HepG2 (cell line): ENCODE results near the gene CAMTA1. TPM values are rescaled to one million over a fixed set of nuclear protein-coding genes. Genes with fewer than 3 reads are reported as not detected.

Source experiments
- ZBTB38 ChIP-seq: sonication (generic); formaldehyde crosslinking; IDR thresholded peaks from 2 replicates; pipeline ENCODE4 v1.5.1; 2020; ENCODE audit warnings: mild to moderate bottlenecking, missing genetic modification reagents
- ZNF121 ChIP-seq: sonication (generic); formaldehyde crosslinking; IDR thresholded peaks from 2 replicates; pipeline ENCODE4 v1.5.0; 2020; ENCODE audit warnings: mild to moderate bottlenecking, missing genetic modification reagents
- ZNF24 ChIP-seq: fragments of 450-650 bp; IDR thresholded peaks from 2 replicates; pipeline ENCODE4 v1.6.1; 2017; ENCODE audit warnings: antibody characterized with exemption, mild to moderate bottlenecking
- ZNF607 ChIP-seq: sonication (generic); formaldehyde crosslinking; IDR thresholded peaks from 2 replicates; pipeline ENCODE4 v1.5.1; 2020; ENCODE audit warnings: missing genetic modification reagents, mild to moderate bottlenecking, borderline replicate concordance
- polyA plus RNA-seq, 8 experiments: library from polyadenylated mRNA; depleted of rRNA in 3 of 8; stranded (reverse) in 7 of 8; unstranded in 1 of 8; fragments of >200 nt; fragmentation: Illumina TruSeq in 4 of 8; extraction: Trizol in 4 of 8; gene quantifications; 2 replicates each; pipeline versions ENCODE4 v1.2.1 to v1.2.3, GENCODE V29; 2011 to 2016; ENCODE audit warnings: low read depth in 4 of 8, missing spikeins in 1 of 8, mixed read lengths in 1 of 8; ENCODE audit not compliant: insufficient read depth in 1 of 8
- total RNA-seq, 5 experiments: library from RNA; depleted of rRNA; stranded (reverse); fragments of >200 nt; fragmentation: Illumina TruSeq; extraction: Trizol; gene quantifications; 2 replicates each; pipeline ENCODE4 v1.2.3, GENCODE V29; 2016; ENCODE audit warnings: low read depth in 1 of 5
- TF ChIP-seq, protein P1 (sequence below): sonication (generic); formaldehyde crosslinking; IDR thresholded peaks from 2 replicates; pipeline ENCODE4 v1.5.0; 2020; ENCODE audit warnings: mild to moderate bottlenecking, missing genetic modification reagents
- TF ChIP-seq, protein P2 (sequence below): sonication (generic); formaldehyde crosslinking; IDR thresholded peaks from 2 replicates; pipeline ENCODE4 v1.4.0; 2020; ENCODE audit warnings: mild to moderate bottlenecking, missing genetic modification reagents
- TF ChIP-seq, protein P3 (sequence below): sonication (generic); formaldehyde crosslinking; IDR thresholded peaks from 2 replicates; pipeline ENCODE4 v1.4.0; 2020; ENCODE audit warnings: missing genetic modification reagents
- TF ChIP-seq, protein P4 (sequence below): sonication (generic); formaldehyde crosslinking; IDR thresholded peaks from 2 replicates; pipeline ENCODE4 v1.5.1; 2020; ENCODE audit warnings: missing genetic modification reagents, mild to moderate bottlenecking, borderline replicate concordance

CAMTA1 gene
- total and polyA plus RNA-seq, 2 of the 13 experiments (the other 11 are each of a cell fraction or from before 2014, with no cell fraction given) = 25.0 to 36.4 TPM

DNA sequence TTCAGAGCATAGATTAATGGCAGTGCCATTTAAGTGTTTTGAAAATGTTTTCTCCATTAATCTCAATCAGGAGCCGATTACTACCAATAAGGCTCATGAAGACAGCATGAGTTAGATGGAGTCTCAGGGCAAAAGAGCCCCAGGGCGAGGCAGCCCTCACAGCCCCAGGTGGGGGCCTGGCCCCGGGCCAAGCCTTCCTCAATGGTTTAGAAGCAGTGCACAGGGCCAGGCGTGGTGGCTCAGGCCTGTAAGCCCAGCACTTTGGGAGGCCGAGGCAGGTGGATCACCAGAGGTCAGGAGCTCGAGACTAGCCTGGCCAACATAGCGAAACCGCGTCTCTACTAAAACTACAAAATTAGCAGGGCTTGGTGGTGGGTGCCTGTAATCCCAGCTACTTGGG is 637.7 kb downstream of the CAMTA1 start (continued):
- TF ChIP-seq ZNF607 (CRISPR knock-in tag) (no peak), ZNF24 (no peak), ZNF121 (CRISPR knock-in tag) (no peak), ZBTB38 (CRISPR knock-in tag) (no peak)
- TF ChIP-seq, protein P1, sequence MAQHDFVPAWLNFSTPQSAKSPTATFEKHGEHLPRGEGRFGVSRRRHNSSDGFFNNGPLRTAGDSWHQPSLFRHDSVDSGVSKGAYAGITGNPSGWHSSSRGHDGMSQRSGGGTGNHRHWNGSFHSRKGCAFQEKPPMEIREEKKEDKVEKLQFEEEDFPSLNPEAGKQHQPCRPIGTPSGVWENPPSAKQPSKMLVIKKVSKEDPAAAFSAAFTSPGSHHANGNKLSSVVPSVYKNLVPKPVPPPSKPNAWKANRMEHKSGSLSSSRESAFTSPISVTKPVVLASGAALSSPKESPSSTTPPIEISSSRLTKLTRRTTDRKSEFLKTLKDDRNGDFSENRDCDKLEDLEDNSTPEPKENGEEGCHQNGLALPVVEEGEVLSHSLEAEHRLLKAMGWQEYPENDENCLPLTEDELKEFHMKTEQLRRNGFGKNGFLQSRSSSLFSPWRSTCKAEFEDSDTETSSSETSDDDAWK (CRISPR knock-in tag) = no peak
- TF ChIP-seq, protein P2, sequence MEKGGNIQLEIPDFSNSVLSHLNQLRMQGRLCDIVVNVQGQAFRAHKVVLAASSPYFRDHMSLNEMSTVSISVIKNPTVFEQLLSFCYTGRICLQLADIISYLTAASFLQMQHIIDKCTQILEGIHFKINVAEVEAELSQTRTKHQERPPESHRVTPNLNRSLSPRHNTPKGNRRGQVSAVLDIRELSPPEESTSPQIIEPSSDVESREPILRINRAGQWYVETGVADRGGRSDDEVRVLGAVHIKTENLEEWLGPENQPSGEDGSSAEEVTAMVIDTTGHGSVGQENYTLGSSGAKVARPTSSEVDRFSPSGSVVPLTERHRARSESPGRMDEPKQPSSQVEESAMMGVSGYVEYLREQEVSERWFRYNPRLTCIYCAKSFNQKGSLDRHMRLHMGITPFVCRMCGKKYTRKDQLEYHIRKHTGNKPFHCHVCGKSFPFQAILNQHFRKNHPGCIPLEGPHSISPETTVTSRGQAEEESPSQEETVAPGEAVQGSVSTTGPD (CRISPR knock-in tag) = no peak
- TF ChIP-seq, protein P3, sequence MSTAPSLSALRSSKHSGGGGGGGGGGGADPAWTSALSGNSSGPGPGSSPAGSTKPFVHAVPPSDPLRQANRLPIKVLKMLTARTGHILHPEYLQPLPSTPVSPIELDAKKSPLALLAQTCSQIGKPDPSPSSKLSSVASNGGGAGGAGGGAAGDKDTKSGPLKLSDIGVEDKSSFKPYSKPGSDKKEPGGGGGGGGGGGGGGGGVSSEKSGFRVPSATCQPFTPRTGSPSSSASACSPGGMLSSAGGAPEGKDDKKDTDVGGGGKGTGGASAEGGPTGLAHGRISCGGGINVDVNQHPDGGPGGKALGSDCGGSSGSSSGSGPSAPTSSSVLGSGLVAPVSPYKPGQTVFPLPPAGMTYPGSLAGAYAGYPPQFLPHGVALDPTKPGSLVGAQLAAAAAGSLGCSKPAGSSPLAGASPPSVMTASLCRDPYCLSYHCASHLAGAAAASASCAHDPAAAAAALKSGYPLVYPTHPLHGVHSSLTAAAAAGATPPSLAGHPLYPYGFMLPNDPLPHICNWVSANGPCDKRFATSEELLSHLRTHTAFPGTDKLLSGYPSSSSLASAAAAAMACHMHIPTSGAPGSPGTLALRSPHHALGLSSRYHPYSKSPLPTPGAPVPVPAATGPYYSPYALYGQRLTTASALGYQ (CRISPR knock-in tag) = no peak
- TF ChIP-seq, protein P4, sequence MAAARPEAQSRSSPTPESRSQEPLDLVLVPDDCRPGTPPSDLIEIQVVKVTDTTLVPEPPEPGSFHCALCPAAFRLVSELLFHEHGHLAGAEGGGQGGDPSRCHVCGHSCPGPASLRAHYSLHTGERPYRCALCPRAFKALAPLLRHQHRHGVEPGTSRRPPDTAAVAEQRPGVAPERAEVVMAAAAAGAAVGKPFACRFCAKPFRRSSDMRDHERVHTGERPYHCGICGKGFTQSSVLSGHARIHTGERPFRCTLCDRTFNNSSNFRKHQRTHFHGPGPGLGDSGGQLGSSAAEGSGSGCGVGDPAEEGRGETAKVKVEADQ (CRISPR knock-in tag) = no peak
